ENCODE results near the gene TCF7L1. TPM values are rescaled to one million over a fixed set of nuclear protein-coding genes. Genes with fewer than 3 reads are reported as not detected.

TCF7L1 gene
- total RNA-seq, 6 experiments from 2014 or later = 1.2 to 8.8 (median 3.7) TPM

DNA sequence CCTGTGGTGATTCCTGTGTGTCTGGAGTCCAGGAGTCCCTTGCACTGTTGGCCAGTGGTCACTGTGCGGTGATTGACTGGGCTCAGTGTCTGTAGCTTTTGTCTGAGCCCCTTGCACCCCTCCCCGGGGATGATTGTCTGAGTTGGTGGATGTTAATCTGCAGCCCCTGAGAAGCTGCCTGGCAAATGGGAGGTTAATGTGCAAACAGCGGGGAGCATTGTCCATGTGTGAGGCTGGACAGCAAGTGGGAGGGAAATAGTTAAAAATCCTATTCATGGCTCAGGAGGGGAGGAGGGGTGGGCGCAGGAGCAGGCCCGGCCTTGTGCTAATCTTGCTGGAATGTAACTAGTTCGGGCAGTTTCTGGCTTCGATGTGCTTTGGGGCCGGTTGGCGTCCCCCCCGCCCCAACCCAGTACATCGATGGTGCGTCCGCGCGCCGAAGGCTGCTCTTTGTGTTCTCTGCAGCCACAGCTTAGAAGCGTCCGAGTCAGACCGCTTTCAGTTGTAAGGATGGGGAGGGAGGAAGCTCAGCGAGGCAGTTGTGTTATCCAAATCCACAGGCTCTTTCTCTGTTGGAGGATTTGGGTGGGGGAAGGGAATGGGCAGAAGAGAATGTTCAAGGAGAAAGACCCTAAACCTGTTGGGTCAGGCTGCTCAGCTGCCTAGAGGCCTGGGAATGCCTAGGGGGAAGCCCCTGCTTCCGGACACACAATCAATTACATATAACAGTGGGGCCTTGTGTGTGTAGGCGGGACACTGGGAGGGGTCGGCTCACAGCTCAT is 122.8 kb downstream of the TCF7L1 start:
- Histone ChIP-seq H3K4me3 (no peak overlapping the region), H3K36me3 (no peaks in the 10 kb centered on the region), H3K4me1 (peaks cover 0 to 5% (median under 1%) of the 10 kb centered on the region in 4 donors), H3K27ac (no peak overlapping the region), H3K9me3 (no peaks in the 10 kb centered on the region), H3K27me3 (no peaks in the 10 kb centered on the region)
- TF ChIP-seq, protein P1, sequence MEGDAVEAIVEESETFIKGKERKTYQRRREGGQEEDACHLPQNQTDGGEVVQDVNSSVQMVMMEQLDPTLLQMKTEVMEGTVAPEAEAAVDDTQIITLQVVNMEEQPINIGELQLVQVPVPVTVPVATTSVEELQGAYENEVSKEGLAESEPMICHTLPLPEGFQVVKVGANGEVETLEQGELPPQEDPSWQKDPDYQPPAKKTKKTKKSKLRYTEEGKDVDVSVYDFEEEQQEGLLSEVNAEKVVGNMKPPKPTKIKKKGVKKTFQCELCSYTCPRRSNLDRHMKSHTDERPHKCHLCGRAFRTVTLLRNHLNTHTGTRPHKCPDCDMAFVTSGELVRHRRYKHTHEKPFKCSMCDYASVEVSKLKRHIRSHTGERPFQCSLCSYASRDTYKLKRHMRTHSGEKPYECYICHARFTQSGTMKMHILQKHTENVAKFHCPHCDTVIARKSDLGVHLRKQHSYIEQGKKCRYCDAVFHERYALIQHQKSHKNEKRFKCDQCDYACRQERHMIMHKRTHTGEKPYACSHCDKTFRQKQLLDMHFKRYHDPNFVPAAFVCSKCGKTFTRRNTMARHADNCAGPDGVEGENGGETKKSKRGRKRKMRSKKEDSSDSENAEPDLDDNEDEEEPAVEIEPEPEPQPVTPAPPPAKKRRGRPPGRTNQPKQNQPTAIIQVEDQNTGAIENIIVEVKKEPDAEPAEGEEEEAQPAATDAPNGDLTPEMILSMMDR (IDR thresholded peaks at IDR 0.05) = no peak
- TF ChIP-seq POLR2A (IDR thresholded peaks at IDR 0.05) = no peak
- WGBS (ENCODE audit: insufficient coverage, low coverage, low lambda C conversion rate, missing lambda C conversion rate) = 62% methylated on average over 7 of the region's 23 CpGs
- ATAC-seq (peak in 2 of 4 donors; percentile 10 to 15), DNase-seq (no peak)
- intact Hi-C loops (cut with DNase I) = no loop called here

DNA sequence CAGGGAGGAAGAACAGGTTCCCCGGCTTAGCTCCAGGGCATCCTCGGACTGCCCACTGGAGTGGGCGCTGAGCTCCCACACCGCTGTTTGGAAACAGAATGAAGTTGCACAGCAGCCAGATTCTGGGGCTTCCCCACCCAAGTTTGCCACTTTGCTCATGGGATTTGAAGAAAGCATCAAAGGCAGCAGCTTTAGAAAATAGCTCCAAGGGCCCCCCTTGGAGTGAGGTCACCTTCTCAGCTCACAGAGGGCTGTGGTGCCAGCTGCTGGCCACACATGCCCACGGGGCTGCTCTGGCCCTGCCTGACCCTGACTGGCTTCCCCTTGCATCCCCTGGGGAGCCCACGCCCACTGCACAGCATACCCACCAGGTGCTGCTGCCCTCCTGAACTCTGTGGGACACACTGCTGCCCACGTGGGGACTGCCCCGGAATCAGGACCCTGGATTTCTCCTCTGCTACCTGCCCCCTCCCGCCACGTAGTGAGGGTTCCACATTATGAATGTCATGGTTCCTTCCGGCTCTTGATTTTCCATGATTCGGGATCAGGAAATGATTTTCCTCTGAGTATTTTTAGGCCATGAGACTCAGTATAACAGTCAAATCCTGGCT is 124.3 kb downstream of the TCF7L1 start:
- Histone ChIP-seq H3K4me3 (no peak overlapping the region), H3K4me1 (peaks cover 0 to 5% (median 0%) of the 10 kb centered on the region in 4 donors), H3K27ac (peak overlapping the region in 1 of 3 donors; percentile 8), H3K9me3 (no peaks in the 10 kb centered on the region), H3K36me3 (no peaks in the 10 kb centered on the region), H3K27me3 (no peaks in the 10 kb centered on the region)
- 87% methylated on average over 9 of the region's 12 CpGs for WGBS (ENCODE audit: insufficient coverage, low coverage, low lambda C conversion rate, missing lambda C conversion rate)
- ATAC-seq (peak; percentile 42 to 60 (median 54)), DNase-seq (no peak)
- intact Hi-C loops (cut with DNase I) = no loop called here
- TF ChIP-seq, protein P1 (IDR thresholded peaks at IDR 0.05) = no peak
- no peak for TF ChIP-seq POLR2A (IDR thresholded peaks at IDR 0.05)

DNA sequence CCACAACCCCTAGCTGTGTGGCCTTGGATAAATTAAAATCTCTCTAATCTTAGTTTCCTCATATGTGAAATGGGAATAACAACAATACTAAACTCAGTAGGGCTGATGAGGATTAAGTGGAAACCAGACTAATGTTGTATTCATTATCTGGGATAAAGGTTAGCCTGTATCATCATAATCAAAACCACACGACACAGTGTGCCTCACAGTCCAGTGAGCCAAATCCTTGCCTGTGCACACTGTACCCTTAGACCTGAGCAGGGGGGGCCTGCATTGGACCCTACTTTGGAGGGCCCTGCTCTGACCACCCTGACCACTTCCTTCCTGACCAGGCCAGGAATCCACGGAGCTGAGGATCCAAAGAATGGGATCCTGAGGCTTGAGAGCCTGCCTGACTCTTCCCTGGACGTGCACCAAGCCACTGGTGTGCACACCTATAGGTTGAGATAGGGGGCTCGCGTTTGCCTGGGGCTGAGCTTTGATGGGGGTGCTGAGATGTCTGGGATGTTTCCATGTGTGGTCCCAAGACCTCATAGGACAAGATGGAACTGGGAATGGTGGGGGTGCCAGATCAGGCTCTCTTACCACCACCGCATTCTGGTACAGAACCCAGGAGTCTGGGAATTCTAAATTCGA is 124.9 kb downstream of the TCF7L1 start:
- Histone ChIP-seq H3K27me3 (no peaks in the 10 kb centered on the region), H3K27ac (no peak overlapping the region), H3K4me3 (no peak overlapping the region), H3K4me1 (peaks cover 0 to 5% (median 0%) of the 10 kb centered on the region in 4 donors), H3K9me3 (no peaks in the 10 kb centered on the region), H3K36me3 (no peaks in the 10 kb centered on the region)
- DNase-seq (no peak), ATAC-seq (peak in 2 of 4 donors; percentile 18 to 19)
- 70% methylated on average over 3 of the region's 7 CpGs for WGBS (ENCODE audit: insufficient coverage, low coverage, low lambda C conversion rate, missing lambda C conversion rate)
- intact Hi-C loops (cut with DNase I) = no loop called here
- TF ChIP-seq, protein P1 (IDR thresholded peaks at IDR 0.05) = no peak
- TF ChIP-seq POLR2A (IDR thresholded peaks at IDR 0.05) = no peak

DNA sequence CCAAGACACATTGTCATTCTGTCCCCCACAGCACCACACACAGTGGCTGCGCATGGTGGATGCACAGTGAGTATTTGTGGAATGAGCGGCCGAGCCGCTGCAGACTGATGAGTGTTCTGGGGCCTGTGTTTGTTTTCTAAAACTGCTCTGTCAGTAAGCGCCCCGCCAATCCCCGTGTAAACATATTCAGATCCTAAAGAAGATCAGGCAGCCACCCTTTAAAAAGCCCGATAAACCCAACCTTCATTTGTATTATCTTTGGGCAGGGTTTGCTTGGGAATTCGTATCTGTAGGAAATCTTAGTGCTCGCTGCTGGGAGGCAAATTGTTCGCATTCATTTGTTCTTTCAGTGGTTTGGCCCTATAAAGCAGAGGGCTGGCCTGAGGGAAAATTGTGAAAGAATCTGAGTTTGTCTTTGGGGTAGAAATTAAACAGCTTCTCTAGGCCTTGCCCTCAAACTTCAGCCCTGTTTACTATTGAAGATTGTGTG is 126.0 kb downstream of the TCF7L1 start:
- intact Hi-C loops (cut with DNase I) = no loop called here
- Histone ChIP-seq H3K27me3 (no peaks in the 10 kb centered on the region), H3K9me3 (no peaks in the 10 kb centered on the region), H3K27ac (no peak overlapping the region), H3K4me1 (peaks cover 0 to 5% (median 0%) of the 10 kb centered on the region in 4 donors), H3K4me3 (no peak overlapping the region), H3K36me3 (no peaks in the 10 kb centered on the region)
- DNase-seq = no peak
- TF ChIP-seq, protein P1 (IDR thresholded peaks at IDR 0.05) = no peak
- TF ChIP-seq POLR2A (IDR thresholded peaks at IDR 0.05) = no peak
- ATAC-seq = no peak
- WGBS (ENCODE audit: insufficient coverage, low coverage, low lambda C conversion rate, missing lambda C conversion rate) = 80% methylated on average over 10 of the region's 11 CpGs

All from right lobe of liver (tissue), 6 donors.